Measurements from ENCODE around the gene DLG2.
"Not testable (repeated sequence)": the region's sequence is repeated elsewhere in the genome, so short reads cannot be mapped to it uniquely, and the experiment has no call there.

DLG2 gene

GRCh38 chr11:85347291-85347690 is 279.9 kb downstream of the DLG2 start:
- Histone ChIP-seq H2AFZ (ENCODE audit: low read depth, low read length) (no peak overlapping the region), H2BK5ac (ENCODE audit: low read depth, low read length, poor library complexity, severe bottlenecking) (no peak overlapping the region), H2AK5ac (ENCODE audit: low read length, severe bottlenecking) (no peak overlapping the region), H3K27ac (ENCODE audit: low read length, poor library complexity, severe bottlenecking) (no peak overlapping the region), H3K79me1 (replicated peaks; ENCODE audit: low read length, poor library complexity, severe bottlenecking) (no peaks in the 10 kb centered on the region), H3K27me3 (ENCODE audit: control insufficient read depth in 1 of 2, insufficient read depth in 1 of 2, low read length in 2 of 2) (no peaks in the 10 kb centered on the region), H3K23ac (ENCODE audit: low read length in 2 of 2) (no peak overlapping the region), H4K8ac (ENCODE audit: low read length) (no peak overlapping the region), H3K14ac (ENCODE audit: low read length in 2 of 2) (no peak overlapping the region), H3K4me1 (ENCODE audit: control insufficient read depth, insufficient read depth, low read depth, low read length) (no peaks in the 10 kb centered on the region), H2BK12ac (ENCODE audit: low read length in 2 of 2) (no peak overlapping the region), H3K4me2 (ENCODE audit: low read length, poor library complexity, severe bottlenecking) (no peak overlapping the region), H3K9me3 (ENCODE audit: control insufficient read depth, low read length) (peaks cover 6% of the 10 kb centered on the region), H2BK120ac (ENCODE audit: low read depth, low read length) (no peak overlapping the region), H3K4ac (ENCODE audit: low read depth in 1 of 2, low read length in 2 of 2) (no peak overlapping the region), H3K36me3 (ENCODE audit: control insufficient read depth in 1 of 2, insufficient read depth in 2 of 2, low read depth in 1 of 2, low read length in 2 of 2) (no peaks in the 10 kb centered on the region), H4K91ac (ENCODE audit: low read length) (no peak overlapping the region), H3K18ac (ENCODE audit: low read depth in 1 of 2, low read length in 2 of 2) (no peak overlapping the region), H2BK15ac (ENCODE audit: low read depth, poor library complexity, severe bottlenecking) (no peak overlapping the region), H3K9ac (ENCODE audit: low read length) (no peak overlapping the region), H3K4me3 (ENCODE audit: insufficient read depth in 1 of 2, low read depth in 1 of 2, low read length in 2 of 2) (no peak overlapping the region)
- no peak for DNase-seq
- WGBS: 83% methylated on average over 1 of the region's 1 CpG

GRCh38 chr11:85346484-85346883 is 280.7 kb downstream of the DLG2 start:
- Histone ChIP-seq H3K18ac (ENCODE audit: low read depth in 1 of 2, low read length in 2 of 2) (no peak overlapping the region), H3K4me2 (ENCODE audit: low read length, poor library complexity, severe bottlenecking) (no peak overlapping the region), H3K9ac (ENCODE audit: low read length) (no peak overlapping the region), H3K9me3 (ENCODE audit: control insufficient read depth, low read length) (peaks cover 6% of the 10 kb centered on the region), H2BK5ac (ENCODE audit: low read depth, low read length, poor library complexity, severe bottlenecking) (no peak overlapping the region), H2AK5ac (ENCODE audit: low read length, severe bottlenecking) (no peak overlapping the region), H3K36me3 (ENCODE audit: control insufficient read depth in 1 of 2, insufficient read depth in 2 of 2, low read depth in 1 of 2, low read length in 2 of 2) (no peaks in the 10 kb centered on the region), H3K27me3 (ENCODE audit: control insufficient read depth in 1 of 2, insufficient read depth in 1 of 2, low read length in 2 of 2) (no peaks in the 10 kb centered on the region), H3K4ac (ENCODE audit: low read depth in 1 of 2, low read length in 2 of 2) (no peak overlapping the region), H3K4me3 (ENCODE audit: insufficient read depth in 1 of 2, low read depth in 1 of 2, low read length in 2 of 2) (no peak overlapping the region), H3K79me1 (replicated peaks; ENCODE audit: low read length, poor library complexity, severe bottlenecking) (no peaks in the 10 kb centered on the region), H2BK120ac (ENCODE audit: low read depth, low read length) (no peak overlapping the region), H3K27ac (ENCODE audit: low read length, poor library complexity, severe bottlenecking) (no peak overlapping the region), H2BK15ac (ENCODE audit: low read depth, poor library complexity, severe bottlenecking) (no peak overlapping the region), H2BK12ac (ENCODE audit: low read length in 2 of 2) (no peak overlapping the region), H4K91ac (ENCODE audit: low read length) (no peak overlapping the region), H4K8ac (ENCODE audit: low read length) (no peak overlapping the region), H3K14ac (ENCODE audit: low read length in 2 of 2) (no peak overlapping the region), H3K23ac (ENCODE audit: low read length in 2 of 2) (no peak overlapping the region), H2AFZ (ENCODE audit: low read depth, low read length) (no peak overlapping the region), H3K4me1 (ENCODE audit: control insufficient read depth, insufficient read depth, low read depth, low read length) (no peaks in the 10 kb centered on the region)
- WGBS: 95% methylated on average over 6 of the region's 6 CpGs
- no peak for DNase-seq

GRCh38 chr11:85340846-85341245 is 286.3 kb downstream of the DLG2 start:
- H3K79me1 ChIP-seq (replicated peaks; ENCODE audit: low read length, poor library complexity, severe bottlenecking); H3K4me1 ChIP-seq (ENCODE audit: control insufficient read depth, insufficient read depth, low read depth, low read length); H4K91ac ChIP-seq (ENCODE audit: low read length); DNase-seq; H4K8ac ChIP-seq (ENCODE audit: low read length); H3K4me3 ChIP-seq (ENCODE audit: insufficient read depth in 1 of 2, low read depth in 1 of 2, low read length in 2 of 2); H3K14ac ChIP-seq (ENCODE audit: low read length in 2 of 2); H2BK15ac ChIP-seq (ENCODE audit: low read depth, poor library complexity, severe bottlenecking); H3K23ac ChIP-seq (ENCODE audit: low read length in 2 of 2); H3K27ac ChIP-seq (ENCODE audit: low read length, poor library complexity, severe bottlenecking); H3K9ac ChIP-seq (ENCODE audit: low read length); H3K36me3 ChIP-seq (ENCODE audit: control insufficient read depth in 1 of 2, insufficient read depth in 2 of 2, low read depth in 1 of 2, low read length in 2 of 2); H2BK120ac ChIP-seq (ENCODE audit: low read depth, low read length); H3K4me2 ChIP-seq (ENCODE audit: low read length, poor library complexity, severe bottlenecking); H2AK5ac ChIP-seq (ENCODE audit: low read length, severe bottlenecking); H3K4ac ChIP-seq (ENCODE audit: low read depth in 1 of 2, low read length in 2 of 2); H2BK5ac ChIP-seq (ENCODE audit: low read depth, low read length, poor library complexity, severe bottlenecking); H3K27me3 ChIP-seq (ENCODE audit: control insufficient read depth in 1 of 2, insufficient read depth in 1 of 2, low read length in 2 of 2); H2BK12ac ChIP-seq (ENCODE audit: low read length in 2 of 2); H2AFZ ChIP-seq (ENCODE audit: low read depth, low read length); H3K18ac ChIP-seq (ENCODE audit: low read depth in 1 of 2, low read length in 2 of 2): not testable (repeated sequence)
- peaks cover 10% of the 10 kb centered on the region for H3K9me3 ChIP-seq (ENCODE audit: control insufficient read depth, low read length)
- 80% methylated on average over 3 of the region's 3 CpGs for WGBS

- H3K23ac ChIP-seq (ENCODE audit: low read length in 2 of 2): no peak overlapping the region
- H2BK15ac ChIP-seq (ENCODE audit: low read depth, poor library complexity, severe bottlenecking): no peak overlapping the region
- H2AFZ ChIP-seq (ENCODE audit: low read depth, low read length): no peak overlapping the region
- H3K9me3 ChIP-seq (ENCODE audit: control insufficient read depth, low read length): no peaks in the 10 kb centered on the region
- H3K14ac ChIP-seq (ENCODE audit: low read length in 2 of 2): no peak overlapping the region
- H3K4me1 ChIP-seq (ENCODE audit: control insufficient read depth, insufficient read depth, low read depth, low read length): no peaks in the 10 kb centered on the region
- no peak overlapping the region for H3K4me2 ChIP-seq (ENCODE audit: low read length, poor library complexity, severe bottlenecking)
- H3K4ac ChIP-seq (ENCODE audit: low read depth in 1 of 2, low read length in 2 of 2): no peak overlapping the region
- H3K27me3 ChIP-seq (ENCODE audit: control insufficient read depth in 1 of 2, insufficient read depth in 1 of 2, low read length in 2 of 2): no peaks in the 10 kb centered on the region
- H3K4me3 ChIP-seq (ENCODE audit: insufficient read depth in 1 of 2, low read depth in 1 of 2, low read length in 2 of 2): no peak overlapping the region
- no peak overlapping the region for H2AK5ac ChIP-seq (ENCODE audit: low read length, severe bottlenecking)
- no peak overlapping the region for H4K8ac ChIP-seq (ENCODE audit: low read length)
- 100% methylated on average over 1 of the region's 1 CpG for WGBS
- no peaks in the 10 kb centered on the region for H3K36me3 ChIP-seq (ENCODE audit: control insufficient read depth in 1 of 2, insufficient read depth in 2 of 2, low read depth in 1 of 2, low read length in 2 of 2)
- no peak for DNase-seq
- H3K79me1 ChIP-seq (replicated peaks; ENCODE audit: low read length, poor library complexity, severe bottlenecking): no peaks in the 10 kb centered on the region
- no peak overlapping the region for H2BK120ac ChIP-seq (ENCODE audit: low read depth, low read length)
- no peak overlapping the region for H2BK12ac ChIP-seq (ENCODE audit: low read length in 2 of 2)
- H3K9ac ChIP-seq (ENCODE audit: low read length): no peak overlapping the region
- H4K91ac ChIP-seq (ENCODE audit: low read length): no peak overlapping the region
- no peak overlapping the region for H3K27ac ChIP-seq (ENCODE audit: low read length, poor library complexity, severe bottlenecking)
- H3K18ac ChIP-seq (ENCODE audit: low read depth in 1 of 2, low read length in 2 of 2): no peak overlapping the region
- no peak overlapping the region for H2BK5ac ChIP-seq (ENCODE audit: low read depth, low read length, poor library complexity, severe bottlenecking)
Measured at GRCh38 chr11:85318573-85318972, 308.6 kb downstream of the DLG2 start.

Measured in mesenchymal stem cell (in vitro differentiated cells and primary cell).